HG03342 (cell line): ENCODE results near the gene ZNF500.
"Not testable (repeated sequence)": the region's sequence is repeated elsewhere in the genome, so short reads cannot be mapped to it uniquely, and the experiment has no call there.

Experiments used
- ATAC-seq: cut with Tn5 transposase; IDR thresholded peaks from one replicate; pipeline ENCODE4 v1.9.1; 2021; ENCODE audit warnings: mild to moderate bottlenecking, moderate library complexity; ENCODE audit not compliant: unreplicated experiment

The ZNF500 gene

GRCh38 chr16:4746991-4747574, 19.9 kb downstream of the ZNF500 start:
- ATAC-seq: no peak

DNA sequence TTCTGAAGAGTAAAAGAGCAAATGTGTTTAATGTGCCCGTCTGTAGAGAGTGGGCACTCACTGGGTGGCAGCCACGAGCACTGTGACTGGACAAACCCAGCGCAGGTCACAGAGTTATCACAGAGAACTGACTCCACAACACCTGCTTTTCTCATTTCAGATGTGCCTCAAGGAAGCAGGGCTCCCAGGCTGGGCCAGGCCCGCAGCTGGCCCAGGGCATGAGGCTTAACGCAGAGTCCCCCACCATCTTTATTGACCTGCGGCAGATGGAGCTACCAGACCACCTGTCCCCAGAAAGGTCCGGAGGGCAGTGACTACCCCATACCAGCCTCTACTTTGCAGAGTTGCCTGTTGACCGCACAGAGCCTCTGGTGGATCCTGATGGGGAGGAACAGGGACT, 20.7 kb downstream of the ZNF500 start:
- ATAC-seq: no peak

- ATAC-seq: no peak
These were observed 21.7 kb downstream of the ZNF500 start for GRCh38 chr16:4745274-4745569.

- ATAC-seq: no peak
These were observed 22.2 kb downstream of the ZNF500 start for GRCh38 chr16:4744555-4745273.

- ATAC-seq: no peak
These were observed 23.6 kb downstream of the ZNF500 start for GRCh38 chr16:4743226-4743878.

DNA sequence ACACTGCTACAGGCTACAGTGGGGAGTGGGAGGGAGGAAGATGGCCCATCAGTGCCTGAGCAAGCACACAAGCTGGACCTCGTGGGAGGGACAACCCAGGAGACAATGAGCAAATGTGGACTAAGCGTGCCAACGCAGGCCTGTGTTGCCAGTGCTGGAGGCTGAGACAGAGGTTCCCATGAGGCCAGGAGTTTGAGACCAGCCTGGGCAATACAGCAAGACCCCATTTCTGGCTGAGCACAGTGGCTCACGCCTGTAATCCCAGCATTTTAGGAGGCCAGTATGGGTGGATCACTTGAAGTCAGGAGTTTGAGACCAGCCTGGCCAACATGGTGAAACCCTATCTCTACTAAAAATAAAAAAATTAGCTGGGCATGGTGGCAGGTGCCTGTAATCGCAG, 28.6 kb downstream of the ZNF500 start:
- ATAC-seq: not testable (repeated sequence)

DNA sequence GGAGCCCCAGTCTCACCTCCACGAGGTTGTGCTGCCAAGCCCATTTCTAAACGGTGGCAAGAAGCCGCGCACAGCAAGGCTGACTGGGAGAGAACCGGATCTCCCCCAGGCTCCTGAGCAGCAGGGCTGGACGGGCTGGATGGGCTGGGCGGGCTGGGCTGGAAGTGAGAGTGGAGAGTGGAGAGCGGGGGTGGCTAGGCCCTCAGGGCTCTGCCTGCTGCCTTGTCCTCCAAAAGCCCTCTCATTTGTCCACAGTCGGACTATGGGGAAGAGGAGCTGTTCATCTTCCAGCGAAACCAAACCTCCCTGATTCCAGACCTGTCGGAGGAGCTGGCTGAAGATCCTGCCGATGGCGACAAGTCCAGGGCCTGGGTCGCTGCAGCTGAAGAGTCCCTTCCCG, 29.4 kb downstream of the ZNF500 start:
- ATAC-seq: no peak

GRCh38 chr16:4736546-4736945, 30.4 kb downstream of the ZNF500 start:
- no peak for ATAC-seq

GRCh38 chr16:4734730-4735535, 32.0 kb downstream of the ZNF500 start:
- peak; percentile 61 for ATAC-seq

- peak; percentile 66 for ATAC-seq
These were observed 32.8 kb downstream of the ZNF500 start, which contains the start of the genes ANKS3 and DNAAF8 for GRCh38 chr16:4734063-4734729. ANKS3 (minus strand) TSS chr16:4734271; CDS start chr16:4730149, 4,122 bp downstream. DNAAF8 (plus strand) TSS chr16:4734537; CDS start chr16:4736515, 1,978 bp downstream.

DNA sequence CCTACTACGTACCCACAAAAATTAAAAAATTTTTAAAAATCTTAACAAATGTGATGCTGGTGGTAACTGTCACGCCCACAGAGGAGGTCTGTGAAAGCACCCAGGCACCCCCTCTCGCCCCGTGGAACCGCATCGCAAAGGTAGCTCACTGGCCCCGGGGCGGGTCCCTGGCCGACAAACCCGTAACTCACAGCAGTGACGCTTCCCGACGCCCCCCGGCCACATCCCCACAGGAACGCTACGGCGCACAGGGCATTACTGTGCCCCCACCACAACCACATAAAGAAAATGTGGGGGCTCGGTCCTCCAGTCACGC, 33.3 kb downstream of the ZNF500 start:
- peak; percentile 3 for ATAC-seq

GRCh38 chr16:4733211-4733742, 33.7 kb downstream of the ZNF500 start:
- no peak for ATAC-seq

DNA sequence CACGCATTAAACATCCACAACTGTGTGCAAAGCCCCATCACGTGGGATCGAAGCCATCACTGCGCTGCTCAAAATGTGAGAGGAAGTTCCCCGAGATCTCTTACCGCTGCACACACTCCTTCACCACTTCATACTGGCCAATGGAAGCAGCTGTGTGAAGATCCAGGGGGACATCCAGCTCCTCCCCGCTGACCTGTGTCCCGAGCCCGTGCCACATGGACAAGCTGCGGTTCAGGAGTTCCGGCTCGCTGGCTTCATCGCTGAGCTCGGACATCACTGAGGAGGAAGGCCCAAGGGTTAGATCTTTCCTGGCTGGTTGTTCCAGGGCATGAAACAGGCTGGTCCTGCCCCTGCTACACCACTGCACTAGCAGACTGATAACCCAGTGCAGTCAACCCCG, 37.1 kb downstream of the ZNF500 start:
- no peak for ATAC-seq

DNA sequence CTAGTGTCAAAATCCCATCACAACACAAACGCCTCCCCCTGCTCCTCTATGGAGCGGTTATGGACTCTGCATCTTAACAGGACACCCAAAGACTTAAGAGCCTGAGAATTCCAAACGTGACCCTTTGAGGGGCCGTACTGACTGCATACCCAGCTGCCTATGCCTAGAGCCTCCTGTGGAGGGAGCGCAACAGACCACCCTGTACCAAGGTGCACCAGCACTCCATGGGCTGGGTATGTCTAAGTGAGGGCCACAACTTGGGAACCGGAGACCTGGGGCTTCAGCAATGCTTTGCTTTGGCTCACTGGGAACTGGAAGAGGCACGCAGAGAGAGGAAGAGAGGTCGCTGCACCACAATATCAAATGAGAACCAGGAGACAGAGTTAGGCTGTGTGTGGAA, 38.3 kb downstream of the ZNF500 start:
- no peak for ATAC-seq

DNA sequence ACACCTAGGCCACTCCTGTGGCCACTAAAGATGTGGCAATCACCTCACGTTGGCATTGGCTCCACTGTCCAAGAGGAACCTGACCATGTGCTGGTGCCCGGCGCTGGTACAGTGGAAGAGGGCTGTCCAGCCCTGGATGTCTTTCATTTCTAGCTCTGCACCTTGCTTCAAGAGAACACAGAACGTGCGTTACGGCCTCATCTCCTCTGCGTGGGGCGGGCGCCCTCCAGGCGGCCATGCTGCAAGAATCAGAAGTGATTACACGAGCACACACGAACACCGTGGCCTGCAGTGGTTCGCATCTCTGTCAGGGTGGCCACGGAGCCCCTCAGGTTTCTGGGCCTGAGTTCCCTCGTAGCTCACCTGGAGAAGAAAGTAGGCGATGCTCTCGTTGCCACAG, 40.3 kb downstream of the ZNF500 start:
- no peak for ATAC-seq

GRCh38 chr16:4724661-4725270, 42.2 kb downstream of the ZNF500 start:
- no peak for ATAC-seq

DNA sequence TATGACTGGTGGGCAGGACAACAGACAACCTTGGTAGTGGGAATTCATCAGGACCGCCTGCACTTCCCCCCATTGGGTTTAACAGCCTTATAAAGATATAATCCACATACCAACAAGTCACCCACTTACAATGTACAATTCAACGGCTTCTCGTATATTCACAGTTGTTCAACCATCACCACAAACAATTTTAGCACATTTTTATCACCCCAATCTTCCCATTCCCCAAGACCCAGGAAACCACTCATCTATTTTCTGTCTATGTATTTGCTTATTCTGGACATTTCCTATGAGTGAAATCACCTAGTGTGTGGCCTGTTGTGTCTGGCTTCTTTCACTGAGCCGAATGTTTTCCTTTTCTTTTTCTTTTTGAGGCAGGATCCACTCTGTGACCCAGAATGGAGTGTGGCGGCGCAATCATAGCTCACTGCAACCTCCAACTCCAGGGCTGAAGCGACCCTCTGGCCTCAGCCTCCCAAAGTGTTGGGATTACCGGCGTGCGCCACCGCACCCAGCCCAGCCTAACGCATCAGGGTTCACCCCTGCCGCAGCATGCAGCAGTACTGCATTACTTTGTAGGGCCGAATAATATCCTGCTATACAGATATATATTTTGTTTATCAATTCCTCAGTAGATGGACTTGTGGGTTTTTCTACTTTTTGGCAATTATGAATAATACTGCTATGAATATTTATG, 43.7 kb downstream of the ZNF500 start:
- ATAC-seq: no peak

GRCh38 chr16:4718466-4718865, 48.5 kb downstream of the ZNF500 start:
- no peak for ATAC-seq

GRCh38 chr16:4714996-4715395, 52.0 kb downstream of the ZNF500 start:
- no peak for ATAC-seq
